ENCODE measurements around the gene NSRP1.
"Not testable (repeated sequence)": the region's sequence is repeated elsewhere in the genome, so short reads cannot be mapped to it uniquely, and the experiment has no call there.

NSRP1 gene, protein sequence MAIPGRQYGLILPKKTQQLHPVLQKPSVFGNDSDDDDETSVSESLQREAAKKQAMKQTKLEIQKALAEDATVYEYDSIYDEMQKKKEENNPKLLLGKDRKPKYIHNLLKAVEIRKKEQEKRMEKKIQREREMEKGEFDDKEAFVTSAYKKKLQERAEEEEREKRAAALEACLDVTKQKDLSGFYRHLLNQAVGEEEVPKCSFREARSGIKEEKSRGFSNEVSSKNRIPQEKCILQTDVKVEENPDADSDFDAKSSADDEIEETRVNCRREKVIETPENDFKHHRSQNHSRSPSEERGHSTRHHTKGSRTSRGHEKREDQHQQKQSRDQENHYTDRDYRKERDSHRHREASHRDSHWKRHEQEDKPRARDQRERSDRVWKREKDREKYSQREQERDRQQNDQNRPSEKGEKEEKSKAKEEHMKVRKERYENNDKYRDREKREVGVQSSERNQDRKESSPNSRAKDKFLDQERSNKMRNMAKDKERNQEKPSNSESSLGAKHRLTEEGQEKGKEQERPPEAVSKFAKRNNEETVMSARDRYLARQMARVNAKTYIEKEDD

DNA sequence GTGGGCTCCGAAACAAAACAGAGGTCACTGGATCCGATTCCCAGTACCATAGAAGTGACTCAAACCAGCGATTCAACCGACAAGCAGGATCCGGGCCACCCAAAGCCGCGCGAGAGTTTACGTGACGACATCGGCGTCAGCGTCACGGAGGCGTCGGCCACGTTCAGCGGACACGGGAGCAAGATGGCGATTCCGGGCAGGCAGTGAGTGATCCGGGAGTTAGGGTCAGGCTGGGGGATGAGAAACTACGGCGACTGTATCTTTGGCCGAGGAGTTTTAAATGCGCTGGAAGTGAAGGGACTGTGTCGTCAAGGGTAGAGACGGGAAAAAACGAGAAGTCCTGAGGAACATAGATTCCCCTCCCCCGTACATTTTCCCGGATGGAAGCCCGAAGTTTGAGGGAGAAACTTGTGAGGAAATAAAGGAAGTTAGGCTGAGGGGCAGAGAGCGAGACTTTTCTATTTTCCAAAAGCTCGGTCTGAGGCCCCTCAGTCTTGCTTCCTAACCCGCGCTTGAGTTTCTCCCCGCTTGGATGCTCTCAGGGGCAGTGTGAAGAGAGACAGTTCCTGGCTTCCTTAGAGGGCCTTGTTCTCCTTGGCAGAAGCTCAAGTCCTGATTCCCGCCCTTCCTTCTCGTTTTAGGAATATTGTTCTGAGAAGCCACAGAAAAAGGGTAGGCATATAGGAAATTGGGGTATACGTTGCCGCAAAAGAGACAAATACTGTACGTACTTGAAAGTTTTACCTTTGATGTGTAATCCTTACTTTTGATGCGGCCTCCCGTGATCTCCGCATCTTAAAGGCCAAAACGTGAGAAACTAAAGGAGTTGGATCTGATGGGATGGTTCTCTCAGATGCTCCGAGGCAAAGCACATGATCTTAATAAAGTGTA, at the start of gene NSRP1:
Gene NSRP1 (plus strand): TSS at position 156 of the 891 bp plus-strand sequence. CDS start 28 bp downstream, at position 184.
- DNase-seq (ENCODE audit: low spot score), result peak; percentile 90

DNA sequence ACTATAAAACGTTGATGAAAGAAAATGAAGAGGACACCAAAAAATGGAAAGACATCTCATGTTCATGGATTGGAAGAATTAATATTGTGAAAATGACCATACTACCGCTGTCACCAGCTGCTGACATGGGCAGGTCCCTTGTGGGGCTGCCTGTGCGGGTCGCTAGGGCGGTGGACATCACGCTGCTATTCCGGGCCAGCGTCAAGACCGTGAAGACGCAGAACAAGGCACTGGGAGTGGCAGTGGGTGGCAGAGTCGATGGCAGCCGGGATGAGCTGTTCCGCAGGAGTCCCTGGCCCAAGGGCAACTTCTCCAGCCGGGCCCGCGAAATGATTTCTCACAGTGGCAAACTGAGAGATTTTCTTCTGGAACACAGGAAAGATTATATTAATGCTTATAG, 48.2 kb upstream of the NSRP1 start:
- DNase-seq (ENCODE audit: low spot score), result no peak

DNA sequence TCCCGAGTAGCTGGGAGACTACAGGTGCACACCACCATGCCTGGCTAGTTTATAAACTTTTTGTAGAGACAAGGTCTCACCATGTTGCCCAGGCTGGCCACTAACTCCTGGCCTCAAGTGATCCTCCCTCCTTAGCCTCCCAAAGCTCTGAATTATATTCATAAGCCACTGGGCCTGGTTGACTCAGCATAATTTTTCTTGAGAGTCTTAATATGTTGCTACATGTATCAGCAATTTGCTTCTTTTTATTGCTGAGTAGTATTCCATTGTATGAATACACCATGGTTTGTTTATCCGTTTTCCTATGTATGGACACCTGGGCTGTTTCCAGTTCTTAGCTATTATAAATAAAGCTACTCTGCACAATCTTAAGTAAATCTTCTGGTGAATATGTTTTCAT, 42.4 kb upstream of the NSRP1 start:
- no peak for DNase-seq (ENCODE audit: low spot score)

DNA sequence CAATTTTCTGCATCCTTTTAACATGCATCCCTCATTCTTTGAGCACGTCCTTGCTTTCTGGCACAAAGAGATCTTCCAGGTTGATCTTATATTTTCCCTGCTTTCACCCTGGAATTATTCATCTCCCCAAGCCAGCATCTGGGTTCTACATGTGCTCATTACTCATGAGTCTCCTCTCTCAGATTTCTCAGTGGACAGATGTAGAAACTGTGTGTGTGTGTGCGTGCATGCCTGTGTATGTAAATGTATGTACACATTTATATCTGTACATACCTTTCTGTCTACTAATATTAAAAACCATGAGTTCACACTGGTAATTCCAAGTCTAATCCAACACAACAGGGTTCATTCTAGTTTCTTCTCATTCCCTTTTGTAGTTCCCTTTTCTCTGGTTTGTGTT, 41.9 kb upstream of the NSRP1 start:
- DNase-seq (ENCODE audit: low spot score), result no peak

DNA sequence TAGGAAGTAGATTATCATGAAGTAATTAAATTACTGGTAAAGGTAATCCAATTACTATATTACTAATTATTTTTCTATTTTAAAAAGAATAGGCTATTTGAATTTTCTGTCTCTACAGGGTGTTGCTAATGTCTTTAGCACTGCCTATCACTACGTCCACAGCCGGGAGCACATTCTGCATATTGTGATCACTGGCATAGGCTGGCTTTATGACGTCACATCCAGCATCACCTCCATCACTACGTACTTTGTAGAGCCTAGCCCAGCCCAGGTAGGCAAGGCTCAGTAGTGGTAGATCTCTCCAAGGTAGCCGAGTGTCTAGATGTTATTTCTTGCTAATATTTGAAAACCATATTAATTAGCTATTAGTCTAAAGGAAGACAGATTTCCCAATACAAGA, 33.8 kb upstream of the NSRP1 start:
- no peak for DNase-seq (ENCODE audit: low spot score)

DNA sequence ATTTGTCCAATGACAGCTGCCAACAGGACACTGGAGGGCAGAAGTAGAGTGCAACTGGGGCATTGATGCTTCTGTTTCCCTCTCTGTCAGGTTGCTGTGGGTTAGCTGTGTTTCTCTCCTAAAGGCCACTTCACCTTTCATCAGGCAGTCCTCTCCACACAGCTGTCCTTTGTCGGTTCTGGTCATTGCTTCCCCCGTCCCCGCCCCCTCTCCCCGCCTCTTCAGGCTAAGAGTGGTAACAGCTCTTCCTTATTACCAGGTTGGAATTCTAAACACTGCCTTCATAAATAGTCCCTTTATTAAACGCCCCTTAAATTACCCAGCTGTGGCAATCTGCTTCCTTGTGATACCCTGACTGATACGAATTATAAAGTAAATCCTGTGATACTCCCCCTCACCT, 31.8 kb upstream of the NSRP1 start:
- no peak for DNase-seq (ENCODE audit: low spot score)

DNA sequence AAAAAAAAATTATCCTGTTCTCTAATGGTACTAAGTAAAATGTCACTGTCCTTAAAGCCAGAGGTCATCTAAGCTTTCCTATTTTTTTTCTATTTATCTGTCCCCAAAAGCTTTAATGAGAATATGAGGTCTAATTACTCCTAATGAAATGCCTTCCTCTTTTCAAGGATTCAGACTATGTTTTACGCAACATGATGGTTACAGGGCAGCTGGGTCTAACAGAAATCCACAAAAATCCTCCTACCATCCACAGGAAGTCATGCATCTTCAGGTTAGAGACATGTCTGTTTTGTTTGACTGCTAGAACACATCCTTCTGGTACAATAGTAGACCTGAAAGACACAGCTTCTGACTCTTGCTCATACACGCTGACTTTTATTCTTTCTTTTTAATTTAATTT, 29.7 kb upstream of the NSRP1 start:
- DNase-seq (ENCODE audit: low spot score), result no peak

DNA sequence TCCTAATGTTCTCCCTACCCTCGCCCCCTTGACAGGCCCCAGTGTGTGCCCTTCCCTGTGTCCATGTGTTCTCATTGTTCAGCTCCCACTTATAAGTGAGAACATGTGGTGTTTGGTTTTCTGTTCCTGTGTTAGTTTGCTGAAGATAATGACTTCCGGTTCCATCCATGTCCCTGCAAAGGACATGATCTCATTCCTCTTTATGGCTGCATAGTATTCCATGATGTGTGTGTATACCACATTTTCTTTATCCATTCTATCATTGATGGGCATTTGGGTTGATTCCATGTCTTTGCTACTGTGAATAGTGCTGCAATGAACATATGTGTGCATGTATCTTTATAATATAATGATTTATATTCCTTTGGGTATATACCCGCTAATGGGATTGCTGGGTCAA, 29.2 kb upstream of the NSRP1 start:
- DNase-seq (ENCODE audit: low spot score), result not testable (repeated sequence)

DNA sequence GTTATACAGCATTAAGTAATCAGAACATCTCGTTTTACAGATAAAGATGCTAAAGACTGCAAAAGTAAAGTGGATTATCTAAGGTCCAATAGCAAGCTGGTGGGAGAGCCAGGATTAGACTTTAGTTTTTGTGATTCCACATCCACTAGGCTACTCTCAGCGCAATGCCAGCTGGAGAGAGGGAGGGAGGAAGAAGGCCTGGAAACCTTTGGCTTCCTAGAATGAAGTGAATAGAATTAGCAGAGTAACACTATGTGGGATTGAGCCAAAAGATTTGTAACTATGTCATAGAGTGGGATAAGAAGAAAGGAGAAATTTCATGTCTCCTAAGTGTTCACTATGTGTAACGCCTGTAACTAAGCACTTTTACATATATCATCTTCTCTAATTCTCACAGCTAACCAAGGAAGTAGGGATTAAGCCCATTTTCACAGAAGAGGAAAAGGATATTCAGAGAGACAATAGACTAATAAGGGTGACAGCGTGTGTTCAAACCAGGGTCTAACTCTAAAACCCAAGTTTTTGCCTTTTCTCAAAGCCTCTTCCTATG, 25.4 kb upstream of the NSRP1 start:
- no peak for DNase-seq (ENCODE audit: low spot score)

DNA sequence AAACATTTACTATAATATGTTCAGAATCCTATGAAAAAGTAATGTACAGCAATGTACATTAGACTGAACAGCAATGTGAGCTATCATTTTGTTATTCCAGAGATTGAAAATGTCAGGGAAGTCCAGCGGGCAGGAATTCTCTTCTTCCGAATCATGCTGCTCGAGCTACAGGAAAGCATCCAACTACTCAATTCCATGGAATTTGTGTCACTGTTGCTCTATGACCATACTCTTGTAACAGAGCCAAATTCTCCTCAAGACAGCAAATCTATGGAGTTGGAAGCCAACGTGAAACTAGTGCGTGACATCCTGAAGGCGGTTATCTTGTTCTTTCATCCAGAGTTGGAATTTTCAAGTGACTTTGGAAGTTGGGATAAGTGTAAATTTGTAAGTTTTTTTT, 24.8 kb upstream of the NSRP1 start:
- no peak for DNase-seq (ENCODE audit: low spot score)

DNA sequence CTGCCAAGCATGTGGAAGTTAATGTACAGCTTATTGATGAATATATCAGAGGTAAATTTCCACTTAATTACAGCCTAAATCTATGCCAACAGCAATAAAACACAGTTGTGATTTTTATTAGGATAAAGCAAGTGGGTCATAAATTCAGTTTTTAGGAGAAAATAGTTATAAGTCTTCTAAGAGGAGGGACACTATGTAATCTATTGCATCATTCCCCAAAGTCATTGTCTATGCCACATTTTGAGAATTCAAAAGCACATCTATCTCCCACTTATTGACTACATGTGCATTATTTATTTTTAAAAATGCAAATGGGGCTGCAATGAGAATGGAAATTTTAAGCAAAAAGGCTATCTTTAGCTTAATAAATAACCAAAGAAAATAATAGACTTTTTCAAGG, 23.7 kb upstream of the NSRP1 start:
- DNase-seq (ENCODE audit: low spot score), result no peak

DNA sequence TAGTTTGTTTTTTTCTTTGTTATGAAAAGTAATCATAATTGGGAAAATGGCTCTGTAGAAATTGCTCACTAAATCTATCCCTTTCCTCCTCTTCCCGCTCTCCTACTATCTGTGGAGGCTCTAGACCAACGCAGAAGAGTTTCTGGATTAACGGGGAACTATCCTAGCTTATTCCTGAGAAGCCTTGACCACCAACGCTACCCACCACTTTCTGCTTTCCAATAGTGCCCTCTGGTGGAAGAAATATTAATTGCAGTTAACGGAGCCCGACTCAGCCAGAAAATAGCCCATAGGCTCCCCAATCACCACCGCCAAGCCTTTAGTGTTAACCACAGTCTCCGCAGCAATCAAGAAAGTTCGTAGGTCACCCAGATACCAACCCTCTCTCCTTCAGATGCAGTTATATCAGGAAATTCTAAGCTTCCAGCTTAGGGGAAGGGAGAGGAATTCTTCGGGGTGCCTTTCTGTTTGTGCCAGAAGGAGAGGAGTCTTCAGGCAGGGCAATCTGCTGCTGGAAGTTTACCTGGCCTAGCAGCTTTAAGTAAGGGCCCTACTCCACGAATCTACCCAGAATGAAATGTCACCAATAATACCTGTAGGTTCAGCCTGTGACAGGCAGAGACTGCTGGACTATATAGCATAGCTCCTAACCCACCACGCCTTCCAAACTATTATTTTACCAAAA, 23.0 kb upstream of the NSRP1 start:
- peak; percentile 44 for DNase-seq (ENCODE audit: low spot score)

DNA sequence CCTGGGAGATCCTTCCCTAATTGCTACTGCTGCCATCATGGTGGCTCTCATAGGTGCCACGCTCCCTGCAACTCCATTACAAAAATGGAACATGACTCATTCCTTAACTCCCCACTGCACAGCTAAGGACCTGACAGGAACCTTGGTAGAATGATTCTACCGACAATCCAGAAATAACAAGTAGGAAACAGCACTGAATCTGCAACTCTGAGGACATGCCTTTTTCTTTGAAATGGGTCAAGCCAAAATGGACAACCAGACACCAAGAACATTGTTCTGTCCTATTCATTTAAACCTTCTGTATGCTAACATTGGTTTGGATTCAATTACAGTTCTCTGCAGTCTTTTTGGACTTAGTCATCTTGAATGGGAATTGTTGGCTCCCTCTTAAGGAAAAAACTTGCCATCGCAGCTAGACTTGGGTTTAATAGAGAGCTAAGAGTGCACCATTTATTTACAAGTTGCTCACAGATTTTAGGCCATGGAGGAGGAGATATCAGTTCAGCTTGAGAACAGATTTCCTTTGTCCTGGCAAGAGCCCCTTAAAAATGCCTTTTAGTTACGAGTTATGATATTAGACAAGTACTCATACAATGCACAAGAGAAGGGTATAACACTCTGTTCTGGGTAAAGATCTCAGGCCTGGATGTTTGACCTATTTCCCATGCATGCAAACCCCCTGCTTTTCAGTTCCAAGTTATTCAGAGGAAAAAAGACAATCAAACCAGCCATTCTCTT, 20.9 kb upstream of the NSRP1 start:
- no peak for DNase-seq (ENCODE audit: low spot score)

DNA sequence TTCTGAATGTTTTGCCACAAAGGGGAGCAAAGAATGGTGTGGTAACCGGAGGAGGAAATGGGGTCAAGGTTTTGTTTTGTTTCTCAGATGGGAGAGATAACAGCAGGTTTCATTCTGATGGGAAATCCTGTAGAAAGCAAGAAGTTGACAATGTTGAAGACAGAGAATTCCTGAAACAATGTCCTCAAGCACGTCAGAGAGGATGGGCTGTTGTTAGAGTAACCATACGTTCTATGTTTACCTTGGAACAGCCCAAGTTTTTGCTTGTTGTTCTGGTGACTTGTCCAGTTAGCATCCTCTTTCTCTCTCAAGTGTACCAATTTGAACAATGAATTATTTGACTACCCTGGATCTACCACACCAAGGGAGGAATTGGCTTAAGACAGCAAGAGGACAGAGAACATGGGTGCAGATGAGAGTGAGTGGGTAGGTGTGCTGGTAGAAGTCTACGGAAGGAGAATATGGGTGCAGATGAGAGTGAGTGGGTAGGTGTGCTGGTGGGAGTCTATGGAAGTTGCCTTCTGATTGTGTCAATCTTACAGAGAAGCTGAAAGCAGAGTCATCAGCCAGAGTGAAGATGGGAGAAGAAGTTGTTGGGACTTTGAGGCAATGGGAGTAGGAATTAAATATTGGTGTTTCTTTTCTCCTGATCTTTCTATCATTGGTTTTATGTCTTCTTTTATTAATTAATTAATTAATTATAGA, 14.8 kb upstream of the NSRP1 start:
- peak; percentile 12 for DNase-seq (ENCODE audit: low spot score)

DNA sequence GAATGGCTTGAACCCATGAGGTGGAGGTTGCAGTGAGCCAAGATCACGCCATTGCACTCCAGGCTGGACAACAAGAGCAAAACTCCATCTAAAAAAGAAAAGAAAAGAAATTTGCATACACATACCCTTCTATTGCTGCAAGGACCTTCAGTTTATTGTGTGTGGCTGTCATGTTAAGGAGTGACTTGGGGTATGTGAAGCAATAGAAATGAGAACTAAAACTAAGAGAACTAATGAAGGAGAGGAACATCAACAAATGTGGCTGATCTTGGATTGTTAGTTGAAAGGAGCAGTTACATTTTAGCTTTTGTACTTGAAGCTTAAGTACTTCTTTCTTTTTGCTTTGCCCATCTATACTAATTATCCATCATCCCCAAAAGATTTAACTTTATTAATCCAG, 12.7 kb upstream of the NSRP1 start:
- no peak for DNase-seq (ENCODE audit: low spot score)

DNA sequence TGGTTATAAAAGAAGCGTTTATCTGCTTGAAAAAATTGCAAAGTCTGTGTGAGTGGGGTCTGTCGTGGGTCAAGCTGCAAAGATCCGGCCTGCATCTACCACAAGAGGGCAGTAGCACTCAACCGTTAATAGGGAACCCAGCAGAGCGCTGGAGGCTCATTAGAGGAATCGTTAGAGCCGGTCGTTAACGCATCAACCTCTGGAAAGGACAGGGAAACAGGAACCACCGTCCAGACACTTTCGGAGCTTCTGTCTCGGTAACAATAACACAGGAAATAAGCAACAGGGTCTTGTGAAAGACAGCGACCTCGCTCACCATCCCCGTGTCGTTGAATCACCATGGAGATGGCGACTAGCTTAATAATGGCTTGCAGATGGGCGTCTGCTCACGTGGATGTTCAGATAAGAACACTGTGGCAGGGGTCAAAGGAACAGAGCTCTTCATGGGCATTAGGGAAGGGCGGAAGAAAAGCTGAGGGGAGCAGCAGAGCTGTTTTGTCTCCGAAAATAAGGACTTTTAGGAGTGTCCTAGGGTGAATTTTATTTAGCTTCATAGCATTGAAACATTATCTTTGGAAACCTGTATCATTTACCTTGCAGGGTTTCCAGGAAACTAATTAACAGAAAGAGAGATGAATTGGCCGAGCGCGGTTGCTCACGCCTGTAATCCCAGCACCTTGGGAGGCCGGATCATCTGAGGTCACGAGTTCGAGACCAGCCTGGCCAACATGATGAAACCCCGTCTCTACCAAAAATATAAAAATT, 11.9 kb upstream of the NSRP1 start:
- peak; percentile 74 for DNase-seq (ENCODE audit: low spot score)

DNA sequence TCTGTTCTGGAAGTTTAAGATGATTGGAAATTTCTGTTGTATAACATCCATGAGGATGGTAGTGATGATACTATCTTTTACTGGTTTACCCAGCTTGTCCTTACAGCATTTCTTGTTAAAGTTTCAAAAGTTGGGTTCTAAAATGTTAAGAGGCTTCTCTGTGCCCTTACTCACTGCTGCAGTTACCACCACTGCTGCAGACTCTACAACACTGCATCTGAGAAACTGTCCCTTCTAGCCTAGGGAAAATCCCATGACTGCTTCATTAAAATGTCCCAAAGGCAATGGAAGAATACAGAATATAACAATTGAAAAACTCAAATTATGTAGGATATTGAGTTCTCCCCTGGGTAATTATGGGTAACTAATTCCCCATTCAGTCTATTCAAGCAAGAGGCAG, 3.8 kb upstream of the NSRP1 start:
- DNase-seq (ENCODE audit: low spot score), result no peak

DNA sequence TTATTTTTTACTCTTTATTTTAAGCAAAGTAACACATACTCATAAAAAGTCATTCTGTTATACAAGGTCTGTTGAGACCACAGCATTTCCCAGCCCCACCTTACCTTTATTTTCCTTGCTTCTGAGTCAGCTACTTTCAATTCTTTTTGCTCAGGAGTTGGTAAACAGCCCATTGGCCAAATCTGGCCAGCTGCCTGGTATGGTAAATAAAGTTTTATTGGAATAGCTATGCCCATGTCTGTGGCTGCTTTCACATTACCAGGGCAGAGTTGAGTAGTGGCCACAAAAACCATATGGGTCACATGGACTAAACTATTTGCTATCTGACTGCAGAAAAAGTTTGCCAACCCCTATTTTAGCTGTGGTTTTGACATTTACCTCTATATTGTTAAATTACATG, 3.4 kb upstream of the NSRP1 start:
- no peak for DNase-seq (ENCODE audit: low spot score)

DNA sequence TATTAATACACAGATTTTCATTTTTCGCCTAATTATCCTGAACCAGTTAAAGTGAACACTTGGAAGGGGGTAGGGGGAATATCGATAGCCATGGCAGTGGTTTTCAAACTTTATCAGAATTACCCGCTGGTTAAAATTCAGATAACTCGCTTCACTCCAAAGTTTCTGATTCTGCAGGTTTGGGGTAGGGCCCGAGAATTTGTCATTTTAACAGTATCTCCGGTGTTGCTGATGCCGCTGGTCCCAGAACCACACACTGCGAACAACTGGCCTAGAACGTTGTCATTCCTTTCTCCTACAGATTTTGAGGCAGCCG, 313 bp upstream of the NSRP1 start:
- DNase-seq (ENCODE audit: low spot score), result no peak

DNA sequence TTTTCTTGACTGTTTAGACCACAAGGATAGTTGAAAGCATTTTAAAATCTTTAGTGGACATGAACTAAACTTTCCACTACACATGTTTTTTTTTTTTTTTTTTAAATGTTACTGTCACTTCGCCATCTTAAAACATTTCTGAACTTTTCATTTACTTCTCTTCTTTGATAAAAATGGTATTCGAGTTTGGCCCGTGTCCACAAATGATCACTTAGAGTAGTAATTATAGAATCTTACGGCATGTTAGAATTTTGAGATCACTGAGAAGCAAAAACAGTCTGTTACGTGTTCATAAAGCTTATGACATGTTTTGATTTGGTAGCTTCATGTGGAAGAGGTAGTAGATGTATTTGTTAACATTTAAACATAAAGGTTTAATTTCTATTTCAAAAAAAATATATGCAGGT, 1.1 kb downstream of the NSRP1 start:
- no peak for DNase-seq (ENCODE audit: low spot score)

Data from putamen (tissue), 1 donor.